GM18508 (cell line): Measurements from ENCODE around the gene AQP5.
"Not testable (repeated sequence)": the region's sequence is repeated elsewhere in the genome, so short reads cannot be mapped to it uniquely, and the experiment has no call there.

Experiments
- ATAC-seq: cut with Tn5 transposase; IDR thresholded peaks from one replicate; pipeline ENCODE4 v1.9.1; 2021; ENCODE audit warnings: moderate number of reproducible peaks; ENCODE audit not compliant: insufficient read depth, unreplicated experiment

The AQP5 gene

GRCh38 chr12:49975318-49975761, 13.7 kb downstream of the AQP5 start:
- no peak for ATAC-seq

GRCh38 chr12:49976557-49976956, 14.9 kb downstream of the AQP5 start:
- ATAC-seq: no peak

GRCh38 chr12:49978125-49978524, 16.5 kb downstream of the AQP5 start:
- ATAC-seq: no peak

- no peak for ATAC-seq
These were observed 17.4 kb downstream of the AQP5 start for GRCh38 chr12:49979016-49979586.

GRCh38 chr12:49979791-49980190, 18.1 kb downstream of the AQP5 start:
- ATAC-seq: no peak

- no peak for ATAC-seq
These were observed 19.1 kb downstream of the AQP5 start for GRCh38 chr12:49980501-49981349.

- ATAC-seq: no peak
These were observed 20.8 kb downstream of the AQP5 start for GRCh38 chr12:49982246-49983087.

GRCh38 chr12:49983892-49984291, 22.2 kb downstream of the AQP5 start:
- no peak for ATAC-seq

GRCh38 chr12:49984476-49985359, 23.0 kb downstream of the AQP5 start:
- ATAC-seq: no peak

GRCh38 chr12:49985981-49986380, 24.3 kb downstream of the AQP5 start:
- ATAC-seq: no peak

GRCh38 chr12:49986476-49986875, 24.8 kb downstream of the AQP5 start:
- ATAC-seq: not testable (repeated sequence)

- no peak for ATAC-seq
These were observed 26.1 kb downstream of the AQP5 start for GRCh38 chr12:49987625-49988303.

GRCh38 chr12:49989400-49989799, 27.7 kb downstream of the AQP5 start:
- ATAC-seq: not testable (repeated sequence)

GRCh38 chr12:49990273-49990672, 28.6 kb downstream of the AQP5 start:
- ATAC-seq: no peak

GRCh38 chr12:49998453-49998852, 36.8 kb downstream of the AQP5 start:
- no peak for ATAC-seq

- no peak for ATAC-seq
These were observed 41.9 kb downstream of the AQP5 start for GRCh38 chr12:50003595-50003994.

GRCh38 chr12:50004696-50005095, 43.0 kb downstream of the AQP5 start:
- no peak for ATAC-seq

GRCh38 chr12:50005175-50005574, 43.5 kb downstream of the AQP5 start:
- no peak for ATAC-seq

GRCh38 chr12:50006280-50006679, 44.6 kb downstream of the AQP5 start:
- no peak for ATAC-seq
